HepG2 (cell line): ENCODE measurements around the gene PIGZ. TPM values are rescaled to one million over a fixed set of nuclear protein-coding genes. Genes with fewer than 3 reads are reported as not detected.

Source experiments
- DNMT1 ChIP-seq: sonication (generic); formaldehyde crosslinking; IDR thresholded peaks from 2 replicates; pipeline ENCODE4 v1.5.1; 2020; ENCODE audit warnings: mild to moderate bottlenecking, missing genetic modification reagents
- EHMT2 ChIP-seq: fragments of 200-600 bp; sonication (generic); IDR thresholded peaks from 2 replicates; pipeline ENCODE4 v1.7.0; 2017; ENCODE audit warnings: antibody characterized with exemption, low read depth, low read length, borderline replicate concordance
- GFI1 ChIP-seq: sonication (generic); formaldehyde crosslinking; IDR thresholded peaks from 2 replicates; pipeline ENCODE4 v1.5.0; 2020; ENCODE audit warnings: missing genetic modification reagents, mild to moderate bottlenecking, borderline replicate concordance
- LCORL ChIP-seq, 2 experiments: fragments of 450-650 bp in 1 of 2; sonication (generic) in 1 of 2; formaldehyde crosslinking in 1 of 2; IDR thresholded peaks; 2 replicates each; pipeline versions ENCODE4 v1.5.0 to v1.6.1; 2017 to 2020; ENCODE audit warnings: antibody characterized with exemption in 1 of 2, missing genetic modification reagents in 1 of 2
- SP4 ChIP-seq: sonication (generic); formaldehyde crosslinking; IDR thresholded peaks from 2 replicates; pipeline ENCODE4 v1.8.1; 2023; ENCODE audit warnings: mild to moderate bottlenecking, missing genetic modification reagents
- SP5 ChIP-seq: IDR thresholded peaks from 2 replicates; pipeline ENCODE4 v1.6.1; 2016; ENCODE audit warnings: low read depth, borderline replicate concordance
- THAP11 ChIP-seq: IDR thresholded peaks from 2 replicates; pipeline ENCODE4 v1.6.1; 2016; ENCODE audit warnings: missing biosample characterization, missing genetic modification reagents
- ZC3H13 ChIP-seq: sonication (generic); formaldehyde crosslinking; IDR thresholded peaks from 2 replicates; pipeline ENCODE4 v1.8.1; 2023; ENCODE audit warnings: mild to moderate bottlenecking, missing genetic modification reagents, moderate library complexity
- ZFP36L2 ChIP-seq: sonication (generic); formaldehyde crosslinking; IDR thresholded peaks from 2 replicates; pipeline ENCODE4 v1.4.0; 2020; ENCODE audit warnings: missing genetic modification reagents
- ZFX ChIP-seq: sonication (generic); formaldehyde crosslinking; IDR thresholded peaks from 2 replicates; pipeline ENCODE4 v1.4.0; 2020; ENCODE audit warnings: mild to moderate bottlenecking, low read depth, missing genetic modification reagents, moderate library complexity
- ZNF563 ChIP-seq: sonication (generic); formaldehyde crosslinking; IDR thresholded peaks from 2 replicates; pipeline ENCODE4 v1.8.0; 2022; ENCODE audit warnings: mild to moderate bottlenecking, moderate library complexity, missing genetic modification reagents
- polyA plus RNA-seq, 8 experiments: library from polyadenylated mRNA; depleted of rRNA in 3 of 8; stranded (reverse) in 7 of 8; unstranded in 1 of 8; fragments of >200 nt; fragmentation: Illumina TruSeq in 4 of 8; extraction: Trizol in 4 of 8; gene quantifications; 2 replicates each; pipeline versions ENCODE4 v1.2.1 to v1.2.3, GENCODE V29; 2011 to 2016; ENCODE audit warnings: low read depth in 4 of 8, missing spikeins in 1 of 8, mixed read lengths in 1 of 8; ENCODE audit not compliant: insufficient read depth in 1 of 8
- total RNA-seq, 5 experiments: library from RNA; depleted of rRNA; stranded (reverse); fragments of >200 nt; fragmentation: Illumina TruSeq; extraction: Trizol; gene quantifications; 2 replicates each; pipeline ENCODE4 v1.2.3, GENCODE V29; 2016; ENCODE audit warnings: low read depth in 1 of 5
- TF ChIP-seq, protein P1 (sequence below): sonication (generic); formaldehyde crosslinking; IDR thresholded peaks from 2 replicates; pipeline ENCODE4 v1.4.0; 2020; ENCODE audit warnings: missing genetic modification reagents, borderline replicate concordance
- TF ChIP-seq, protein P2 (sequence below): sonication (generic); formaldehyde crosslinking; IDR thresholded peaks from 2 replicates; pipeline ENCODE4 v1.5.1; 2020; ENCODE audit warnings: missing genetic modification reagents, mild to moderate bottlenecking, borderline replicate concordance
- TF ChIP-seq, protein P3 (sequence below): IDR thresholded peaks from 2 replicates; pipeline ENCODE4 v1.6.1; 2016; ENCODE audit warnings: missing compliant biosample characterization, missing genetic modification reagents, borderline replicate concordance
- TF ChIP-seq, protein P4 (sequence below): IDR thresholded peaks from 2 replicates; pipeline ENCODE4 v1.6.1; 2016; ENCODE audit warnings: missing genetic modification reagents, missing compliant biosample characterization
- TF ChIP-seq, protein P5 (sequence below), 2 experiments: sonication (generic) in 1 of 2; formaldehyde crosslinking in 1 of 2; IDR thresholded peaks; 2 replicates each; pipeline versions ENCODE4 v1.4.0 to v1.6.1; 2018 to 2020; ENCODE audit warnings: missing genetic modification reagents in 2 of 2, borderline replicate concordance in 1 of 2, low read depth in 1 of 2, mild to moderate bottlenecking in 1 of 2, missing biosample characterization in 1 of 2

PIGZ gene
- total and polyA plus RNA-seq, 2 of the 13 experiments (the other 11 are each of a cell fraction or from before 2014, with no cell fraction given) = 4.7 to 60.5 TPM

DNA sequence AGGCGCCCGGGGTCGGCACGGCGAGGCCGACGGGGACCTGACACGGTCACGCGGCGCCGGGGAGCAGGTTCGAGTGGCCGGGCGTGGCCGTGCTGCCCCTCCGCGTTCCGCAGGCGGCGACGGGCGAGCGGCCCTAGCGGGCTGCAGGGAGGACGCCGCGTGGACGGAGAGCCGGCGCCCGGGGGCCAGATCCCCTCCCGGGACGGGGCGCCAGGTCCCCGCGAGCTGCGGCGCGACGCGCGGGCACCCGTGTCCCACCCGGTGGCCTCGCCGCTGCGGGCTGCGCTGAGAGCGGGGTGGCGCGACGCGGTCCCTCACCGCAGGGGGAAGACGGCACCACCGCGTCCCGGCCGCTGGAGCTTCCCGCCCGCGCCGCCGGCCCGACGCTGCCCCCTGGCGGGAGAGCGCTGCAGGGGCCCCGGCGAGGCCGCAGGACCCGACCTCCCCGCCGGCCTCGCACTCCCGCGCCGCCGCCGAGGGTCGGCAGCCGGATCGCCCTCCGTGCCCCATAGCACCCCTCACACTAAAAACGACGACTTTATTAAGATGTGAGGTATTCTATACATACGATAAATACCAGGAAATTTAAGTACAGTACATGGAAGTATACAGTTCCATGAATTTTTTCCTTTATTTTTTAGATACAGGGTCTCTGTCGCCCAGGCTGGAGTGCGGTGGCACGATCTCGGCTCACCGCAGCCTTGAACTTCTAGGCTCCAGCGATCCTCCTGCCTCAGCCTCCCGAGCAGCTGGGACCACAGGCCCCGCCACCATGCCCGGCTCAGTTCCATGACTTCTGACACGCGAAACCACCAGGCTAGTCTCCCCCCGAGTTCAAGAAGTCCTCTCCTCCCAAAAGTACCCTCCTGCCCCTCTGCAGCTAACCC is 1.3 kb upstream of the PIGZ start (continued):
- TF ChIP-seq, protein P1, sequence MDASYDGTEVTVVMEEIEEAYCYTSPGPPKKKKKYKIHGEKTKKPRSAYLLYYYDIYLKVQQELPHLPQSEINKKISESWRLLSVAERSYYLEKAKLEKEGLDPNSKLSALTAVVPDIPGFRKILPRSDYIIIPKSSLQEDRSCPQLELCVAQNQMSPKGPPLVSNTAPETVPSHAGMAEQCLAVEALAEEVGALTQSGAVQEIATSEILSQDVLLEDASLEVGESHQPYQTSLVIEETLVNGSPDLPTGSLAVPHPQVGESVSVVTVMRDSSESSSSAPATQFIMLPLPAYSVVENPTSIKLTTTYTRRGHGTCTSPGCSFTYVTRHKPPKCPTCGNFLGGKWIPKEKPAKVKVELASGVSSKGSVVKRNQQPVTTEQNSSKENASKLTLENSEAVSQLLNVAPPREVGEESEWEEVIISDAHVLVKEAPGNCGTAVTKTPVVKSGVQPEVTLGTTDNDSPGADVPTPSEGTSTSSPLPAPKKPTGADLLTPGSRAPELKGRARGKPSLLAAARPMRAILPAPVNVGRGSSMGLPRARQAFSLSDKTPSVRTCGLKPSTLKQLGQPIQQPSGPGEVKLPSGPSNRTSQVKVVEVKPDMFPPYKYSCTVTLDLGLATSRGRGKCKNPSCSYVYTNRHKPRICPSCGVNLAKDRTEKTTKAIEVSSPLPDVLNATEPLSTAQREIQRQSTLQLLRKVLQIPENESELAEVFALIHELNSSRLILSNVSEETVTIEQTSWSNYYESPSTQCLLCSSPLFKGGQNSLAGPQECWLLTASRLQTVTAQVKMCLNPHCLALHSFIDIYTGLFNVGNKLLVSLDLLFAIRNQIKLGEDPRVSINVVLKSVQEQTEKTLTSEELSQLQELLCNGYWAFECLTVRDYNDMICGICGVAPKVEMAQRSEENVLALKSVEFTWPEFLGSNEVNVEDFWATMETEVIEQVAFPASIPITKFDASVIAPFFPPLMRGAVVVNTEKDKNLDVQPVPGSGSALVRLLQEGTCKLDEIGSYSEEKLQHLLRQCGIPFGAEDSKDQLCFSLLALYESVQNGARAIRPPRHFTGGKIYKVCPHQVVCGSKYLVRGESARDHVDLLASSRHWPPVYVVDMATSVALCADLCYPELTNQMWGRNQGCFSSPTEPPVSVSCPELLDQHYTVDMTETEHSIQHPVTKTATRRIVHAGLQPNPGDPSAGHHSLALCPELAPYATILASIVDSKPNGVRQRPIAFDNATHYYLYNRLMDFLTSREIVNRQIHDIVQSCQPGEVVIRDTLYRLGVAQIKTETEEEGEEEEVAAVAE (CRISPR knock-in tag) = no peak
- TF ChIP-seq, protein P2, sequence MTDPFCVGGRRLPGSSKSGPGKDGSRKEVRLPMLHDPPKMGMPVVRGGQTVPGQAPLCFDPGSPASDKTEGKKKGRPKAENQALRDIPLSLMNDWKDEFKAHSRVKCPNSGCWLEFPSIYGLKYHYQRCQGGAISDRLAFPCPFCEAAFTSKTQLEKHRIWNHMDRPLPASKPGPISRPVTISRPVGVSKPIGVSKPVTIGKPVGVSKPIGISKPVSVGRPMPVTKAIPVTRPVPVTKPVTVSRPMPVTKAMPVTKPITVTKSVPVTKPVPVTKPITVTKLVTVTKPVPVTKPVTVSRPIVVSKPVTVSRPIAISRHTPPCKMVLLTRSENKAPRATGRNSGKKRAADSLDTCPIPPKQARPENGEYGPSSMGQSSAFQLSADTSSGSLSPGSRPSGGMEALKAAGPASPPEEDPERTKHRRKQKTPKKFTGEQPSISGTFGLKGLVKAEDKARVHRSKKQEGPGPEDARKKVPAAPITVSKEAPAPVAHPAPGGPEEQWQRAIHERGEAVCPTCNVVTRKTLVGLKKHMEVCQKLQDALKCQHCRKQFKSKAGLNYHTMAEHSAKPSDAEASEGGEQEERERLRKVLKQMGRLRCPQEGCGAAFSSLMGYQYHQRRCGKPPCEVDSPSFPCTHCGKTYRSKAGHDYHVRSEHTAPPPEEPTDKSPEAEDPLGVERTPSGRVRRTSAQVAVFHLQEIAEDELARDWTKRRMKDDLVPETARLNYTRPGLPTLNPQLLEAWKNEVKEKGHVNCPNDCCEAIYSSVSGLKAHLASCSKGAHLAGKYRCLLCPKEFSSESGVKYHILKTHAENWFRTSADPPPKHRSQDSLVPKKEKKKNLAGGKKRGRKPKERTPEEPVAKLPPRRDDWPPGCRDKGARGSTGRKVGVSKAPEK (CRISPR knock-in tag) = no peak
- no peak; the same call in 1 of the 2 replicates for TF ChIP-seq ZC3H13 (CRISPR knock-in tag)
- peak; percentile 20; the same call in 1 of the 2 replicates for TF ChIP-seq THAP11 (CRISPR knock-in tag)
- TF ChIP-seq DNMT1 (CRISPR knock-in tag) = 0 out of 2 replicates have a peak, but pooled peaks have one; percentile 26
- 0 out of 2 replicates have a peak, but pooled peaks have one; percentile 12 for TF ChIP-seq GFI1
- TF ChIP-seq, protein P3, sequence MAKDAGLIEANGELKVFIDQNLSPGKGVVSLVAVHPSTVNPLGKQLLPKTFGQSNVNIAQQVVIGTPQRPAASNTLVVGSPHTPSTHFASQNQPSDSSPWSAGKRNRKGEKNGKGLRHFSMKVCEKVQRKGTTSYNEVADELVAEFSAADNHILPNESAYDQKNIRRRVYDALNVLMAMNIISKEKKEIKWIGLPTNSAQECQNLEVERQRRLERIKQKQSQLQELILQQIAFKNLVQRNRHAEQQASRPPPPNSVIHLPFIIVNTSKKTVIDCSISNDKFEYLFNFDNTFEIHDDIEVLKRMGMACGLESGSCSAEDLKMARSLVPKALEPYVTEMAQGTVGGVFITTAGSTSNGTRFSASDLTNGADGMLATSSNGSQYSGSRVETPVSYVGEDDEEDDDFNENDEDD = peak; percentile 93
- TF ChIP-seq SP5 (CRISPR knock-in tag) = 0 out of 2 replicates have a peak, but pooled peaks have one; percentile 12
- TF ChIP-seq ZNF563 (CRISPR knock-in tag) = peak; percentile 82; the same call in 1 of the 2 replicates
- TF ChIP-seq EHMT2 = no peak
- peak; percentile 50; the same call in 1 of the 2 replicates for TF ChIP-seq ZFX
- no peak for TF ChIP-seq ZFP36L2 (CRISPR knock-in tag)
- TF ChIP-seq, protein P4, sequence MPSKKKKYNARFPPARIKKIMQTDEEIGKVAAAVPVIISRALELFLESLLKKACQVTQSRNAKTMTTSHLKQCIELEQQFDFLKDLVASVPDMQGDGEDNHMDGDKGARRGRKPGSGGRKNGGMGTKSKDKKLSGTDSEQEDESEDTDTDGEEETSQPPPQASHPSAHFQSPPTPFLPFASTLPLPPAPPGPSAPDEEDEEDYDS (CRISPR knock-in tag) = no peak
- TF ChIP-seq, protein P5, sequence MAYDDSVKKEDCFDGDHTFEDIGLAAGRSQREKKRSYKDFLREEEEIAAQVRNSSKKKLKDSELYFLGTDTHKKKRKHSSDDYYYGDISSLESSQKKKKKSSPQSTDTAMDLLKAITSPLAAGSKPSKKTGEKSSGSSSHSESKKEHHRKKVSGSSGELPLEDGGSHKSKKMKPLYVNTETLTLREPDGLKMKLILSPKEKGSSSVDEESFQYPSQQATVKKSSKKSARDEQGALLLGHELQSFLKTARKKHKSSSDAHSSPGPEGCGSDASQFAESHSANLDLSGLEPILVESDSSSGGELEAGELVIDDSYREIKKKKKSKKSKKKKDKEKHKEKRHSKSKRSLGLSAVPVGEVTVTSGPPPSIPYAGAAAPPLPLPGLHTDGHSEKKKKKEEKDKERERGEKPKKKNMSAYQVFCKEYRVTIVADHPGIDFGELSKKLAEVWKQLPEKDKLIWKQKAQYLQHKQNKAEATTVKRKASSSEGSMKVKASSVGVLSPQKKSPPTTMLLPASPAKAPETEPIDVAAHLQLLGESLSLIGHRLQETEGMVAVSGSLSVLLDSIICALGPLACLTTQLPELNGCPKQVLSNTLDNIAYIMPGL (CRISPR knock-in tag; IDR thresholded peaks at IDR 0.05; ENCODE audit: borderline replicate concordance in 1 of 2, low read depth in 1 of 2) = peak in 1 of 2 experiments; percentile 52; a peak in 2 of 4 replicates
- no peak for TF ChIP-seq LCORL (IDR thresholded peaks at IDR 0.05)
- TF ChIP-seq LCORL (CRISPR knock-in tag; IDR thresholded peaks at IDR 0.05) = no peak
- peak; percentile 53; the same call in 1 of the 2 replicates for TF ChIP-seq SP4
